DND-41 (cell line): Measurements from ENCODE around the gene CTNNA1.
"Not testable (repeated sequence)": the region's sequence is repeated elsewhere in the genome, so short reads cannot be mapped to it uniquely, and the experiment has no call there.

Source experiments
- CTCF ChIP-seq: IDR thresholded peaks from 2 replicates; pipeline ENCODE4 v1.5.1; 2012; ENCODE audit warnings: borderline replicate concordance, low read length, moderate library complexity, mild to moderate bottlenecking; ENCODE audit not compliant: poor library complexity, severe bottlenecking; ENCODE audit errors: extremely low read depth
- EZH2 ChIP-seq: IDR thresholded peaks from 3 replicates; pipeline ENCODE4 v1.6.1; 2012; ENCODE audit warnings: borderline replicate concordance, low read depth, mild to moderate bottlenecking, moderate library complexity, low read length, inconsistent platforms; ENCODE audit not compliant: severe bottlenecking

DNA sequence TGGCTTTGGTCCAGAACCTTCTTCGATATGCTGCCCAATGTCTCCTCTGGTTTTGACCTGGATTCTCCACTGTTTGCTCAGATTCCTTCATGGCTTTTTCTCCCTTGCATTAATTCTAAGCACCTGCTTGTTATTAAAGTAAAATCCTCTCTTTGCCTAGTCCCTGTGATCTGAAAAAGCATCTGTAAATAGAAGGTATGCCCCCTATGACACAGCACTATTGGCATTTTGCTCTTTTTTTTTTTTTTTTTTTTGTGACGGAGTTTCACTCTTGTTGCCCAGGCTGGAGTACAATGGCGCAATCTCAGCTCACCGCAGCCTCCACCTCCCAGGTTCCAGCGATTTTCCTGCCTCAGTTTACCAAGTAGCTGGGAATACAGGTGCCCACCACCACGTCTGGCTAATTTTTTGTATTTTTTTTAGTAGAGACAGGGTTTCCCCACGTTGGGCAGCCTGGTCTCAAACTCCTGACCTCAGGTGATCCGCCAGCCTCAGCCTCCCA, 37.2 kb upstream of the CTNNA1 start:
- not testable (repeated sequence) for TF ChIP-seq CTCF, EZH2
